ENCODE data around the gene NCAPG2. TPM values are rescaled to one million over a fixed set of nuclear protein-coding genes. Genes with fewer than 3 reads are reported as not detected.

Gene NCAPG2
- polyA plus RNA-seq, 1 experiment: 14.8 TPM

DNA sequence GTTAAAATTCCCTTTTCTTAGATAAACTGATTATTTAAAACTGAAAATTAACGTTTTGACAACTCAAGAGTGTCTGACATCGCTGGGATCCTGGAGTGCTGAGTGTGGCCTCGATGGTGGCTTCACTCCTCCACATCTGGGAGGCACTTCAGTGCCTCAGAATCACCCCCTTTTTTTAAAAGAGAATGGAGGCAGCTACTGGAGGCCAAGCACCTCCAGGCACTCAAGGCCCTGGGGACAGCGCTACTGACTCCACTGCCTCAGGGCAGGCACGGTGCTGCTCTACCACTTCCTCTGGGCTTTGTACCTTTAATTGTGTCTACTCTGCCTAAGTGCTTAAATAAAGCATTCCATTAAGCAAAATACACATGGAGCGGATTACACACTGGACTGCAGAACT lies 27.2 kb upstream of the NCAPG2 start:
- ChIA-PET CTCF (no interaction called here), POLR2A (interaction anchor here (1.3 to 1.6 kb wide), 2 partner anchors 8 to 9 kb away, joined by 3 to 4 read pairs; no protein-coding TSS in a partner anchor)
- TF ChIP-seq, protein P1, sequence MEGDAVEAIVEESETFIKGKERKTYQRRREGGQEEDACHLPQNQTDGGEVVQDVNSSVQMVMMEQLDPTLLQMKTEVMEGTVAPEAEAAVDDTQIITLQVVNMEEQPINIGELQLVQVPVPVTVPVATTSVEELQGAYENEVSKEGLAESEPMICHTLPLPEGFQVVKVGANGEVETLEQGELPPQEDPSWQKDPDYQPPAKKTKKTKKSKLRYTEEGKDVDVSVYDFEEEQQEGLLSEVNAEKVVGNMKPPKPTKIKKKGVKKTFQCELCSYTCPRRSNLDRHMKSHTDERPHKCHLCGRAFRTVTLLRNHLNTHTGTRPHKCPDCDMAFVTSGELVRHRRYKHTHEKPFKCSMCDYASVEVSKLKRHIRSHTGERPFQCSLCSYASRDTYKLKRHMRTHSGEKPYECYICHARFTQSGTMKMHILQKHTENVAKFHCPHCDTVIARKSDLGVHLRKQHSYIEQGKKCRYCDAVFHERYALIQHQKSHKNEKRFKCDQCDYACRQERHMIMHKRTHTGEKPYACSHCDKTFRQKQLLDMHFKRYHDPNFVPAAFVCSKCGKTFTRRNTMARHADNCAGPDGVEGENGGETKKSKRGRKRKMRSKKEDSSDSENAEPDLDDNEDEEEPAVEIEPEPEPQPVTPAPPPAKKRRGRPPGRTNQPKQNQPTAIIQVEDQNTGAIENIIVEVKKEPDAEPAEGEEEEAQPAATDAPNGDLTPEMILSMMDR (IDR thresholded peaks at IDR 0.05; ENCODE audit: low read depth, low read length): no peak

DNA sequence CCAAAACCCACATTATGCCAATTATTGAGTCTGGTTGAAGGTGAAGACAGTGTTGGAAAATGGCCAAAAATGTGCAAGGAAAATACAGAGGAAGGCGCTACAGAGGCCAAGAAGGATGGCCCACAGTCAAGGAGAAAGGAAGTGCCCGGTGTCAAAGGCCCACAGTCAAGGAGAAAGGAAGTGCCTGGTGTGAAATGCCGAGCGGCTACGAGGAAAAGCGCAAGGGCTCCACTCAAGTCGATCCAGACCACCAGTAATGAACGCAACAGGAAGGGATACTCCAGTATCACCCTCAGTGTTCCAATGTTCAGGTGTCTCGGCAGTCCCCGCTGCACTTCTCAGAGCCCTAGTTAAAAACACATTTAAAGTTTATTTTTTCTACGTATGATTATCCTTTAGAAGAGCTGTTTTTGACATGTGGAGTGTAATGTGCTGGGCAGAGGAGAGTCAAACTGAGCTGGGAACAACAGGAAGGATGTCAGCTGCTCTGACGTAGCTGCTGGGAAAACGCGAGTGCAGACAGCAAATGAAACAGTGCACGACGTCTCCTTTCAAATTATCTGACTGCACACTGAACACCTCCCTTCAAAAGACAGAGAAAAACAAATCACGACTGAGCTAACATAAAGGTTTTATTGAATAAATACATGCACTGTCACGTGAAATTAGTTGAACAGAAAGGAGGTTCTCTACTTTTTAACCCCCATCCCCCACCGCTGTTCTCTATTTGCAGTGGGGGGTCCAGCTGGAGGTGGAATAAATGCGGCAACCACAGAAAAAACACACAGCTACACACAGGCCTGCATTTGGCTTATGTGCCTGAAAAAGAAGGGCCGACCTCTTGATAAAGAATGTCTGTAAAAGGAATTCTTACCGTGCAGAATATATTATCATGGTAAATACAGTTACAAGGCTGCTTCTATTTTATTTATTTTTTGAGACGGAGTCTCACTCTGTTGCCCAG lies 26.1 kb upstream of the NCAPG2 start:
- Histone ChIP-seq H3K27ac (ENCODE audit: low read depth, low read length) (no peak overlapping the region), H3K4me3 (ENCODE audit: low read depth, low read length) (no peak overlapping the region), H3K27me3 (ENCODE audit: control insufficient read depth, insufficient read depth, low read length) (no peaks in the 10 kb centered on the region), H3K9me3 (ENCODE audit: control insufficient read depth, insufficient read depth, low read length) (no peaks in the 10 kb centered on the region)
- no peak for DNase-seq (ENCODE audit: low read depth, low spot score)
- POLR2A ChIA-PET: interaction anchor here (1.4 to 1.6 kb wide), 2 partner anchors 9 to 26 kb away, joined by 3 to 4 read pairs; partner anchors contain the start of gene NCAPG2
- TF ChIP-seq, protein P1 (IDR thresholded peaks at IDR 0.05; ENCODE audit: low read depth, low read length): no peak
- CTCF ChIA-PET: interaction anchor here (1.2 kb wide), 1 partner anchor 11 kb away, joined by 3 read pairs; no protein-coding TSS in a partner anchor

More for the DNA sequence above, 27.2 kb upstream of the NCAPG2 start:
- no peaks in the 10 kb centered on the region for H3K27me3 ChIP-seq (ENCODE audit: control insufficient read depth, insufficient read depth, low read length)
- no peak overlapping the region for H3K4me3 ChIP-seq (ENCODE audit: low read depth, low read length)
- no peaks in the 10 kb centered on the region for H3K9me3 ChIP-seq (ENCODE audit: control insufficient read depth, insufficient read depth, low read length)
- no peak overlapping the region for H3K27ac ChIP-seq (ENCODE audit: low read depth, low read length)
- DNase-seq (ENCODE audit: low read depth, low spot score): no peak

DNA sequence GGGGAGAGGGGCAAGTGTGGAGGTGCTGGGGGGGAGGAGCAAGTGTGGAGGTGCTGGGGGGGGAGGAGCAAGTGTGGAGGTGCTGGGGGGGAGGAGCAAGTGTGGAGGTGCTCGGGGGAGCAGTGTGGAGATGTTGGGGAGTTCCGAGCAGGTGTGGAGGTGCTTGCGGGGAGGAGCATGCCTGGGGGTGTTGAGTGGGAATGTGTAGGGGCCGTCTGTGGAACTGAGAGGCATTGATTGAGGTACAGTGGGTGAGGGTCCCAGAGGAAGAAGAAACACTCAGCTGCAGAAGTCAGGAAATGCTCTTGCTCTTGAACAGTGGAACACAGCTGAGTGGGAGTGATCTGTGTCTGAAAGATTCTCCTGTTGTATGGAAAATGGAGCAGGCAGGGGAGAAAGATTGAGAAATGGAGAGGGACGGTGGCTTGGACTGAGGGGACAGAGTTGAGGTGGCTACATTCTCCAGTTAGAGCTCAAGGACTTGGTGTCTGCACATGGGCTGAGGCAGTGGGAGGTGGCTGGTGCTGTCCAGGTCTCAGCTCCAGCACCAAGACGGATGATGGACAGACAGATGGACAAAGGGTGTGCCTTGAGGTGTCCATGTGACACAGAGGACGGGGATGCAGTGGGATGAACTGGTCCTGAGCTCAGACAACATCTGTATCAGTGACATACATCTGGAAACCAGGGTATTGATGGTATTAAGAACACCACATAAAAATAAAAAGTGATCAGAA lies 25.2 kb upstream of the NCAPG2 start:
- Histone ChIP-seq H3K9me3 (ENCODE audit: control insufficient read depth, insufficient read depth, low read length) (no peaks in the 10 kb centered on the region), H3K27me3 (ENCODE audit: control insufficient read depth, insufficient read depth, low read length) (no peaks in the 10 kb centered on the region), H3K4me3 (ENCODE audit: low read depth, low read length) (no peak overlapping the region), H3K27ac (ENCODE audit: low read depth, low read length) (no peak overlapping the region)
- TF ChIP-seq, protein P1 (IDR thresholded peaks at IDR 0.05; ENCODE audit: low read depth, low read length): no peak
- no peak for DNase-seq (ENCODE audit: low read depth, low spot score)
- ChIA-PET CTCF (interaction anchor here (1.2 kb wide), 1 partner anchor 12 kb away, joined by 3 read pairs; no protein-coding TSS in a partner anchor), POLR2A (interaction anchor here (1.4 kb wide), 1 partner anchor 25 kb away, joined by 4 read pairs; the partner anchor contains the start of gene NCAPG2)

DNA sequence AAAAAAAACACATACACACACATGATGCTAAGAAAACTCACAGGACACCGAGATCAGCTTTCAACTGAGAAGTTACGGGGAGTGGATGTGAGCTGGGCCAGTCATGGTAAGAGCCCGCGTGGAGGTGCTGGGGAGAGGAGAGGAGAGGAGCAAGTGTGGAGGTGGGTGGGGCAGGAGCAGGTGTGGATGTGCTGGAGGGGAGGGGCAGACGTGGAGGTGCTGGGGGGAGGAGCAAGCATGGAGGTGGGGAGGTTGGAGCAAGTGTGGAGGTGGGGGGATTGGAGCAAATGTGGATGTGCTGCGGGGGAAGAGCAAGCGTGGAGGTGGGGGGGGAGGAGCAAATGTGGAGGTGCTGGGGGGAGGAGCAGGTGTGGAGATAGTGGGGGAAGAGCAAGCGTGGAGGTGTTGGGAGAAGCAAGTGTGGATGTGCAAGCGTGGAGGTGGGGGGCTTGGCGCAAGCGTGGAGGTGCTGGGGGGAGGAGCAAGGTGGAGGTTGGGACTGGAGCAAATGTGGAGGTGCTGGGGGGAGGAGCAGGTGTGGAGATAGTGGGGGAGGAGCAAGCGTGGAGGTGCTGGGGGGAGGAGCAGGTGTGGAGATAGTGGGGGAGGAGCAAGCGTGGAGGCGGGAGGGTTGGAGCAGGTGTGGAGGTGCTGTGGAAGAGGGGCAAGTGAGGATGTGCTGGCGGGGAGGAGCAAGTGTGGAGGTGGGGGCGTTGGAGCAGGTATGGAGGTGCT lies 24.5 kb upstream of the NCAPG2 start:
- H3K27me3 ChIP-seq (ENCODE audit: control insufficient read depth, insufficient read depth, low read length): no peaks in the 10 kb centered on the region
- ChIA-PET CTCF (interaction anchor here (1.2 kb wide), 1 partner anchor 13 kb away, joined by 3 read pairs; no protein-coding TSS in a partner anchor), POLR2A (no interaction called here)
- no peak overlapping the region for H3K27ac ChIP-seq (ENCODE audit: low read depth, low read length)
- no peak overlapping the region for H3K4me3 ChIP-seq (ENCODE audit: low read depth, low read length)
- no peak for DNase-seq (ENCODE audit: low read depth, low spot score)
- TF ChIP-seq, protein P1 (IDR thresholded peaks at IDR 0.05; ENCODE audit: low read depth, low read length): no peak
- no peaks in the 10 kb centered on the region for H3K9me3 ChIP-seq (ENCODE audit: control insufficient read depth, insufficient read depth, low read length)

Measured in AG04450 (cell line).